ENCODE measurements around the gene APOBEC4.

Gene APOBEC4

DNA sequence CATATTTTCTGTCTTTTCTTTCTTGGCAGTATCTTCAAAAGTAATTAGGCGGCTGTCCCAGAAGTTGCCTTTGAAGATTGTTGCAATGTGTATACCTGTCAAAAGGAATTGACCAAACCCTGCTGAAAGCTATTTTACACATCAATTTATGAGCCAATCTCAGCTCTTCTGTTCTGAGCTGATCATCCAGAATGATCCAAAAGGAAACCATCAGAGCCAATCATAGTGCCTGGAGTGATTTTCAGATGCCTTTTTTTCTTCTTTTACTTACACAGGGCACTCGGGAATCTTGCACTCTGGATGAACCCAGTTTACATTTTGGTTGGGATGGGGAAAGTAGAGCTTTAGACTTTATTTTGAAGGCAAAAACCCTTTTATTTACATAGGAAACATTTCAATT lies 21.8 kb upstream of the APOBEC4 start:
- DNase-seq (ENCODE audit: low read depth in 2 of 2), result no peak

- peak; percentile 36 to 46 for DNase-seq (ENCODE audit: low read depth in 2 of 2)
These were observed 21.2 kb upstream of the APOBEC4 start for GRCh38 chr1:183674339-183674738.

GRCh38 chr1:183673605-183674323 lies 20.6 kb upstream of the APOBEC4 start:
- DNase-seq (ENCODE audit: low read depth in 2 of 2), result no peak

DNA sequence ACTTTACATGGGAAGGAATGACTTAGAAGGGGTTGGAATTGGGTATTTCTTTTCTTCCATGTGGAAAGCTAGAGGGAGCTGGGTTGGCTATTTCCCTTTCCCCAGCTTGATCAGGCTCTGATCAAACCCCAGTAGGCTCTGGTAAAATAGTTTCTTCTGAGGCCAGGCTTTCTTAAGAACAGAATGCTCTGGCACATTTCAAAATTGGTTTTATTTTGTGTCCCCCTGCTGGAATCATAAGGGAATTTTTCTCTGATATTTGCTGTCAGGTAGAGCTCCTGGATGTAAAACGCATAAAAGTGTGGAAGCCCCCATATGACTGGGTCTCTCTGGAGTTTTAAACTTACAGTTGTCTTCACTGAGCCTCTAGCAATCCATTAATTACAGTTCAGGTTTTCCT lies 17.1 kb upstream of the APOBEC4 start:
- DNase-seq (ENCODE audit: low read depth in 2 of 2), result no peak

GRCh38 chr1:183656355-183656754 lies 3.2 kb upstream of the APOBEC4 start:
- DNase-seq (ENCODE audit: low read depth in 2 of 2), result no peak

GRCh38 chr1:183655562-183656075 lies 2.5 kb upstream of the APOBEC4 start:
- peak; percentile 63 to 70 for DNase-seq (ENCODE audit: low read depth in 2 of 2)

GRCh38 chr1:183654706-183655105 lies 1.6 kb upstream of the APOBEC4 start:
- no peak for DNase-seq (ENCODE audit: low read depth in 2 of 2)

- DNase-seq (ENCODE audit: low read depth in 2 of 2), result no peak
These were observed 848 bp upstream of the APOBEC4 start for GRCh38 chr1:183653876-183654451.

GRCh38 chr1:183653462-183653794 lies 312 bp upstream of the APOBEC4 start:
- DNase-seq (ENCODE audit: low read depth in 2 of 2), result no peak

- DNase-seq (ENCODE audit: low read depth in 2 of 2), result no peak
These were observed 1.0 kb downstream of the APOBEC4 start for GRCh38 chr1:183652107-183652506.

DNA sequence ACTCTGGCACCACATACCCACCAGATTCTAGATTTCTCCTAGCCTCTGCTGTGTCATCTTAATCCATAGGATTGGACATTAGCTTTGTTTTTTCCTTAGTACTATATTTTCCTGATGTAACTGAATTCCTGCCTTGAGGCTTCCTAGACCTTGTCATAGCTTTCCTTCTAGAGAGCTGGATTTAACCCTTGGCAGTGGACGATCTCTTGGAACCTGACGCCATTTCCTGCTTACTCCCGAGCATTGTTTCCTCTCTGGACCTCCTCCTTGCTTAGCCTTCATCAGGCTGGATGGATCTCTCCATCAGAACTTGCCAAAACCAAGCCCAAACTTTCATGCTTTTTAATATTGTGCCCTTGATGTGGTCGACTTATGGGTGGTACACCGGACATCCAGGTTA lies 1.5 kb downstream of the APOBEC4 start:
- DNase-seq (ENCODE audit: low read depth in 2 of 2), result no peak

- no peak for DNase-seq (ENCODE audit: low read depth in 2 of 2)
These were observed 5.1 kb downstream of the APOBEC4 start for GRCh38 chr1:183648042-183648441.

GRCh38 chr1:183646776-183647175 lies 6.3 kb downstream of the APOBEC4 start:
- DNase-seq (ENCODE audit: low read depth in 2 of 2), result no peak

- no peak for DNase-seq (ENCODE audit: low read depth in 2 of 2)
These were observed 7.6 kb downstream of the APOBEC4 start for GRCh38 chr1:183645531-183645930.

GRCh38 chr1:183642166-183642565 lies 10.9 kb downstream of the APOBEC4 start:
- DNase-seq (ENCODE audit: low read depth in 2 of 2), result no peak

DNA sequence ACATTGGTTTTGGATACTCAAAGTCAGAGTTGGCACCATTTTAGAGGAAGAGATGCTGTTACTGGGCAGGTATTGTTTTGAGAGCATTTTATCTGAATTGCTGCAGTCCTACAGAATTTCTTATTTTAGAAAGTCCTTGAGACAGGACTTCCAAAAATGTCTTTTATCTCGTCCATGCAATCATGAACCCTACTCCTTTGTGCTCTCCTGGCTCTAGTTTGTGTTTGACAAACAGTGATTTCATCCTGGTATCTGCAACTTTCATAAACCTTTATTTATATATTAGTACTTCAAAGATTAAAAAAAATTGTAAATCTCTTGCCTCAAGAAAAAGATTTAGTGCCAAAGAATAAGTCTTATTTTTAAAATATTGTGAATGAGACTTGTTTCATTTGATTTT lies 12.9 kb downstream of the APOBEC4 start:
- no peak for DNase-seq (ENCODE audit: low read depth in 2 of 2)

DNA sequence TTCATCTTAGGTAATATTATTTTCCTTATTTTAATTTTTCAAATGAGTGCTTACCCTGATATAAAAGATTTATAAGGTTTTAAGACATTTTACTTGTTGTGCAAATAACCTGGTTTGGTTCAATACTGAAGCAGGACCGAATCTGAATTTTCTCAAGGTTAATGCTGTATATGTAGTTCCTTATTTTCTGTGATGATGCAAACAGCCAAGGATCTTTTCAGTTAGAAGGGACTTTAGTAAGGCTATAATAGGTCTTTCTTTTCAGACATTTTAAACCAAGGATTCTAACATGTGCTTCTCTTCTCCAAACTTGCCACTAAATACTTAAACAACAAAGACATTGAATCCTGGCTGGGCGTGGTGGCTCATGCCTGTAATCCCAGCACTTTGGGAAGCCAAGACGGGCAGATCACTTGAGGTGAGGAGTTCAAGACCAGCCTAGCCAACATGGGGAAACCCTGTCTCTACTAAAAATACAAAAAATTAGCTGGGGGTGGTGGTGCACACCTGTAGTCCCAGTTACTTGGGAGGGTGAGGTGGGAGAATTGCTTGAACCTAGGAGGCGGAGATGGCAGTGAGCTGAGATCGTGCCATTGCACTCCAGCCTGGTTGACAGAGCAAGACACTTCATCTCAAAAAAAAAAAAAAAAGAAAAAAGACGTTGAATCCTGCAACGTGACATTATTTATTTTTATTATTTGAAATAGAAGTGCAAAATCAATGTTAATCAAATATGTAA lies 14.3 kb downstream of the APOBEC4 start:
- DNase-seq (ENCODE audit: low read depth in 2 of 2), result no peak

DNA sequence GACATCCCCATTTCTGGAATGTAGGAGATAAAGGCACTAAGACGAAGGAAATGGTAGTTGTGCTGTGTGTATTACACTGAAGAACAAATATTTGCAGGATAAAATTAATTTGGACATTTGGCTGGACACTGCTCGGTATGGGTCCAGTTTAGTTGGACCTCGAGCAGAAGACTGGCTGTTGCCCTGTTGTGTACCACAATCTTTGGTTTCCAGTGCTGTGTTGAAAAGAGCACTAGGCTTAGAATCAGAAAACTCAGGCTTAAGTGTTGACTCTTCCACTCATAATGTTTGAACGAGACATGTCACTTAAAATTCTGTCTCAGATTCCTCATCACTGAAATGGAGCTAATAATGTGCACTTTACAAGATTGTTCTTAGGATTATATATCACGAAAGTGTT lies 16.3 kb downstream of the APOBEC4 start:
- no peak for DNase-seq (ENCODE audit: low read depth in 2 of 2)

DNA sequence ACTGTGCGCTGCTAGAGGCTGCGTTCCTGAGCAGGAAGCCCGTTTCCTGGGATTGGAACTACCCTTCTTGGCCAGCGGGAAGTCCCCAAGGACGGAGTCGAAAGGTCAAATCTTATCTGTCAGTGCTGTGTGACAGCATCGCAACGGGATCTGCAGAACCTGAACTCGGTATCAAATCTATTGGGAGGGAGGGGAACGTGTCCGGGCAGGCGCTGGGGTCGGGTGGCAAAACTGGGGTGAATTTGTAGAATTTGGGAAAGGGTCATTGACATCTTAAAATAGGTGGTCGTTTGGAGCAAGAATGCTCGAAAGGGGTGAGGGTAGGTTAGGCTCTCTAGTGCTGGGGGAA lies 16.8 kb downstream of the APOBEC4 start:
- DNase-seq (ENCODE audit: low read depth in 2 of 2), result no peak

DNA sequence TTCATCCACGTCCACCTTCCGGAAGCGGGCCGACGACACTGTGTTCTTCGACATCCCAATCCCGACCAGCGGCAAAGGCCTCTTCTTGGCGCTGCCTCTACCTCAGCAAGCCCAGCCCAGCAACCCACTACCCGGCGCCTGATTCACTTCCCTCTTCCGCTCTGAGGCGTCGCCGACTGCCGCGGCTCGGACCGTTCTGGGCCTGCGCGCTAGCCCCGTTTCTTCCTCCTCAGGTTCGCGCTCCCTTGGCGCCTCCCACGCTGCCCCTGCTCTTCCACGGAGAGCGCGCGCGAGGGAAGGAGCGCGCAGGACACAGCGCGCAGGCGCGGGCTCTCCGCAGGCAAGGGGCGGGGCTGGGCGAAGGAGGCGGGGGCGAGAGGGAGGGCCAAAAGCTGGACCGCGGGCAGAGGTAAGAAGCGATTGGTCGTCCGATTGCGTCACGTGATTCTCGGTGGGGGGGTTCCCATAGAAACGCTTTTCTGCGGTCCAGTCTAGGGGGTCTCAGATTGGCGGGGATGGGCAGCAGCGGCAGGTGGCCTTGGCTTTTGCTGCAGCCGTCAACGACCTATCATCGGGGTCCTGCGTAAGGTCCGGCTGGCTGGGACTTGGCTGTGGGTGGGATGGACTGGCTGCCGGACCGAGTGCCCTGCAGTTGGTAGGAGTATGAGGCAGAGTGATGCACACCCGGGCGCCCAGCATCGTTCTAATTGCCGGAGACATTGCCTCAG lies 17.3 kb downstream of the APOBEC4 start, which contains the start of gene ARPC5:
ARPC5 (minus strand) TSS at position 178 of the 728 bp plus-strand sequence; CDS start at position 54, 124 bp downstream.
- peak; percentile 97 for DNase-seq (ENCODE audit: low read depth in 2 of 2)

DNA sequence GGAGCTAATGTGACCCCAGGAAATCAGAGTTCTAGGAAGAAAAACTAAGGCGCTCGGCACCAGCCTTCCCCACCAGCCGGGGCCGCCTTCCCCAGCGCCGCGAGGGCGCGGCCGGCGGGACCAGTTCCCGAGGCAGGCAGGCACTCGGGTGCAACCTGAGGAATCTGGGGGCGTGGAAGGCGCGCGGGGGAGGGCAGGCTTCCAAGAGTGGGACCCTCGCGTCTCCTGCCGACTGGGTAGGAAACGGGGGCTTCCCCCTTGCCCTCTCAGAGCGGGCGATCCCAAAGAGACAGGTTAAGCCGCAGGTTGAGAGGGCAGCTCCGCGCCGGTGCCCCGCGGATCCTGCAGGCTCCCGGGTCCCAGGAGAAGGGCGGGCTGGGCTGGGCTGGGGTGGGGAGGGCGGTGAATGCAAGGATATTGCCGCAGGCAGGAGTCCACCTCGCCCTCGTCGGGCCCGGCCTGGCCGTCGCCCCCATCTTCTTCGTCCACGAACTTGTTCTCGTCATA lies 18.0 kb downstream of the APOBEC4 start:
- no peak for DNase-seq (ENCODE audit: low read depth in 2 of 2)

Data from fibroblast of skin of left quadriceps (primary cell).